Thyroid gland (tissue), 4 donors: ENCODE data around the gene UBE2J1. TPM values are rescaled to one million over a fixed set of nuclear protein-coding genes. Genes with fewer than 3 reads are reported as not detected.

ENCODE experiments used
- DNase-seq, 2 donors: peaks; one replicate each; pipeline ENCODE4 v3.0.0-alpha.2; 2019
- H3K27ac ChIP-seq, 3 donors: fragments of 200-600 bp; sonication (generic); 1 replicate in 2 of 3; 2 replicates in 1 of 3; pipeline ENCODE4 v1.5.1; 2016 to 2019; ENCODE audit warnings: mild to moderate bottlenecking in 1 of 3, moderate library complexity in 1 of 3
- H3K27me3 ChIP-seq: fragments of 200-600 bp; sonication (generic); one replicate; pipeline ENCODE4 v1.5.1; 2019
- H3K36me3 ChIP-seq, 2 donors: fragments of 200-600 bp; sonication (generic); one replicate each; pipeline ENCODE4 v1.5.1; 2016 to 2019
- H3K4me1 ChIP-seq, 2 donors: fragments of 200-600 bp; sonication (generic); one replicate each; pipeline ENCODE4 v1.5.1; 2017 to 2019
- H3K4me3 ChIP-seq, 3 donors: fragments of 200-600 bp; sonication (generic); replicated peaks in 1 of 3; 1 replicate in 2 of 3; 2 replicates in 1 of 3; pipeline ENCODE4 v1.5.1; 2016; ENCODE audit warnings: mild to moderate bottlenecking in 1 of 3
- H3K9me3 ChIP-seq: fragments of 200-600 bp; sonication (generic); one replicate; pipeline ENCODE4 v1.5.1; 2017
- POLR2A ChIP-seq, 2 donors: fragments of 450-650 bp; IDR thresholded peaks; one replicate each; pipeline ENCODE4 v1.6.1; 2017; ENCODE audit warnings: antibody characterized with exemption in 2 of 2, mild to moderate bottlenecking in 2 of 2, moderate library complexity in 1 of 2
- WGBS, 2 donors: methylation state at CpG; one replicate each; pipeline ENCODE4 v1.1.5; 2017; 5-methylcytosine and 5-hydroxymethylcytosine counted together
- intact Hi-C: fragments of 100-400 bp; cut with DNase I; formaldehyde crosslinking; loops from one replicate; pipeline ENCODE4 v1.15.1; 2023
- total RNA-seq, 4 donors: library from RNA; depleted of rRNA; stranded (reverse); fragments of >200 nt; gene quantifications; one replicate each; pipeline ENCODE4 v1.2.3, GENCODE V29; 2016
- TF ChIP-seq, protein P1 (sequence below), 6 experiments: fragments of 200-600 bp in 3 of 6; fragments of 450-650 bp in 3 of 6; sonication (generic) in 3 of 6; IDR thresholded peaks; one replicate each; pipeline ENCODE4 v1.5.1; 2016 to 2019; ENCODE audit warnings: antibody characterized with exemption in 6 of 6, mild to moderate bottlenecking in 2 of 6, inconsistent platforms in 1 of 6, moderate library complexity in 1 of 6

Gene UBE2J1
- total RNA-seq, 4 donors from 2014 or later = 49.8 to 63.1 (median 51.9) TPM

DNA sequence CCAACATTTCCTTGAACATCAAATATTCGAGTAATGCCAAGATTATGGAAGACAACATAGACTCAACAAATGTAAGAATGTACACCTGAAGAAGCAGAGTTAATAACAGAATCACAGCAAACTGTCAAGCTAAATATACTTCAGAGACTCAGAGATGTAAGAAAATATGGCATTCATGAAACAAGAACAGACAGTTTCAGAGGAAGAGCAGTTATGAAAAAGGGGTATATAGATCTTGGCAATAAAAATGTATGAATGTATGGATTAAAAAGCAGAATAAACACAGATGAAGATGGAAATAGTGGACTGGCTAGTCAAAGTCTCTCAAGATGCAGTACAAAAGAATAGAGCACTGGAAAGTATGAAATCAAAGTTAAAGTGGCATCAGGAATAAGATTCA, 41.1 kb upstream of the UBE2J1 start:
- WGBS, 2 donors = 90 to 98% methylated on average over 1 of the region's 1 CpG
- Histone ChIP-seq H3K4me3 (no peak overlapping the region), H3K27ac (no peak overlapping the region), H3K27me3 (no peaks in the 10 kb centered on the region), H3K4me1 (no peaks in the 10 kb centered on the region), H3K36me3 (no peaks in the 10 kb centered on the region), H3K9me3 (no peaks in the 10 kb centered on the region)
- DNase-seq = no peak
- TF ChIP-seq POLR2A (IDR thresholded peaks at IDR 0.05) = no peak
- TF ChIP-seq, protein P1, sequence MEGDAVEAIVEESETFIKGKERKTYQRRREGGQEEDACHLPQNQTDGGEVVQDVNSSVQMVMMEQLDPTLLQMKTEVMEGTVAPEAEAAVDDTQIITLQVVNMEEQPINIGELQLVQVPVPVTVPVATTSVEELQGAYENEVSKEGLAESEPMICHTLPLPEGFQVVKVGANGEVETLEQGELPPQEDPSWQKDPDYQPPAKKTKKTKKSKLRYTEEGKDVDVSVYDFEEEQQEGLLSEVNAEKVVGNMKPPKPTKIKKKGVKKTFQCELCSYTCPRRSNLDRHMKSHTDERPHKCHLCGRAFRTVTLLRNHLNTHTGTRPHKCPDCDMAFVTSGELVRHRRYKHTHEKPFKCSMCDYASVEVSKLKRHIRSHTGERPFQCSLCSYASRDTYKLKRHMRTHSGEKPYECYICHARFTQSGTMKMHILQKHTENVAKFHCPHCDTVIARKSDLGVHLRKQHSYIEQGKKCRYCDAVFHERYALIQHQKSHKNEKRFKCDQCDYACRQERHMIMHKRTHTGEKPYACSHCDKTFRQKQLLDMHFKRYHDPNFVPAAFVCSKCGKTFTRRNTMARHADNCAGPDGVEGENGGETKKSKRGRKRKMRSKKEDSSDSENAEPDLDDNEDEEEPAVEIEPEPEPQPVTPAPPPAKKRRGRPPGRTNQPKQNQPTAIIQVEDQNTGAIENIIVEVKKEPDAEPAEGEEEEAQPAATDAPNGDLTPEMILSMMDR (IDR thresholded peaks at IDR 0.05) = no peak
- intact Hi-C loops = no loop called here

DNA sequence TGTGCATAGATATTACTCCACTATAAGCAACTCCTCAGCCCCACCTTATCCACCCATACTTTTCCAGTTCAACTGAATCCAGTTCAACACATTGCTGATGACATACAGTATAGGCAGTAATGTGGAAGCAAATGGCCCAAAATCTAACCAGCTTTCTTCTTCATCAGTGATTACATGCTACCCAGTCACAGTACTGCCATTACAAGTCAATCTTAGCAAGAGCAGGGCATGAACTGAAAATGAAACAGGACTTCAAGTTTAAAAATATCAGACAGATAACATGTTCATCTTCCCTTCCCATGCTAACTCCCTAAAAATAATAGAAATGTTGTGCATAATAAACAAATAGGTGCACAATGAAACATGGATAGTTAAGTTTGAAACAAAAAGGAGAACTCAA, 40.3 kb upstream of the UBE2J1 start:
- H3K36me3 ChIP-seq = no peaks in the 10 kb centered on the region
- DNase-seq = no peak
- H3K9me3 ChIP-seq = no peaks in the 10 kb centered on the region
- no peaks in the 10 kb centered on the region for H3K4me1 ChIP-seq
- H3K27me3 ChIP-seq = no peaks in the 10 kb centered on the region
- TF ChIP-seq, protein P1 (IDR thresholded peaks at IDR 0.05) = no peak
- TF ChIP-seq POLR2A (IDR thresholded peaks at IDR 0.05) = no peak
- intact Hi-C loops = no loop called here
- no peak overlapping the region for H3K27ac ChIP-seq
- no peak overlapping the region for H3K4me3 ChIP-seq

DNA sequence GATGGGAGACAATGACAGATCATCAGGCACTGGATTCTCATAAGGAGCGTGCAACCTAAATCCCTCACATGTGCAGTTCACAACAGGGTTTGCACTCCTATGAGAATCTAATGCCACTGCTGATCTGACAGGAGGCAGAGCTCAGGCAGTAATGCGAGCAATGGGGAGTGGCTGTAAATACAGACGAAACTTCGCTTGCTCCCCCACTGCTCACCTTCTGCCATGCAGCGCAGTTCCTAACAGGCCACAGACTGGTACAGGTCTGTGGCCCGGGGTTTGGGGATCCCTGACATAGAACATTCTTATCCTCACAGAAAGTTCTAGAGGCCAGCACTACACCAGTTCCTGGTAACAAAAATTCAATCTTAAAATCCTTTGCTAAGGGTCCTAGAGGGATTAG, 36.3 kb upstream of the UBE2J1 start:
- Histone ChIP-seq H3K9me3 (no peaks in the 10 kb centered on the region), H3K36me3 (no peaks in the 10 kb centered on the region), H3K27ac (no peak overlapping the region), H3K4me1 (peaks cover 11 to 18% of the 10 kb centered on the region in 2 donors), H3K4me3 (no peak overlapping the region), H3K27me3 (no peaks in the 10 kb centered on the region)
- intact Hi-C loops = no loop called here
- WGBS, 2 donors = 93 to 99% methylated on average over 6 of the region's 6 CpGs
- TF ChIP-seq, protein P1 (IDR thresholded peaks at IDR 0.05) = no peak
- TF ChIP-seq POLR2A (IDR thresholded peaks at IDR 0.05) = no peak
- no peak for DNase-seq

DNA sequence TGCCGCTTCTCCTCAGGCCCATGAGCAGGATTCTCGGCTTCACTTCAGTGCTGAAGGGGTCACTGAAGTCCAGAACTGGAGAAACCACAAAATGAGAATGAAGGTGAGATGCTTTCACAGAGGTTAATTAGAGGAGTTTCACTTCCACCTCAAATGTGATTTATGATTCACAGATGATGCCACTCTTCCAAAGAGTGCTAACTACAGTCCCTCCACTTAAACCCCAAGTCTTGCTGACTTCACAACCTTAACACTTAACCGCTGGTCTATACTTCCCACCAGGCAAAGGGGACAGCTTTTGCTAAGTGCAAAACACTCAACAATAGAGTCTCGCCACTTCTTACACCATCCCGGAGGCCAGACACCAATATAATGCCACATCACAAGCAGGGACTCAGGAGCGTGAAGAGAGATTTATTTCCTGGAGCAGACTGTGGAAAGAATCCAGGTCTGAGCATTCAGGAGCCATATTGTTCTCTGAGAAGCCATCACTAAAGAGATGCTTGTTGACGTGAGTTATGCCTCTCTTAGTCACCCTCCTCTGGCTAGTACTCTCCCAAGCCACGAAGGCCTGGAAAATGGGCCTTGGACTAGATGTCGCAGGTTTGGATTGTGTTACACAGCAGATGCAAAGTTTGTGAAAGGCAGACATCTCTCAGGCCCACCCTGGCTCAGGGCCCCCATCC, 35.1 kb upstream of the UBE2J1 start:
- H3K4me3 ChIP-seq = no peak overlapping the region
- H3K27me3 ChIP-seq = no peaks in the 10 kb centered on the region
- no peak for TF ChIP-seq POLR2A (IDR thresholded peaks at IDR 0.05)
- TF ChIP-seq, protein P1 (IDR thresholded peaks at IDR 0.05) = no peak
- no peak overlapping the region for H3K27ac ChIP-seq
- peaks cover 11 to 18% of the 10 kb centered on the region in 2 donors for H3K4me1 ChIP-seq
- intact Hi-C loops = no loop called here
- no peak for DNase-seq
- no peaks in the 10 kb centered on the region for H3K9me3 ChIP-seq
- 91 to 96% methylated on average over 9 of the region's 9 CpGs for whole genome bisulfite sequencing, 2 donors
- H3K36me3 ChIP-seq = no peaks in the 10 kb centered on the region

DNA sequence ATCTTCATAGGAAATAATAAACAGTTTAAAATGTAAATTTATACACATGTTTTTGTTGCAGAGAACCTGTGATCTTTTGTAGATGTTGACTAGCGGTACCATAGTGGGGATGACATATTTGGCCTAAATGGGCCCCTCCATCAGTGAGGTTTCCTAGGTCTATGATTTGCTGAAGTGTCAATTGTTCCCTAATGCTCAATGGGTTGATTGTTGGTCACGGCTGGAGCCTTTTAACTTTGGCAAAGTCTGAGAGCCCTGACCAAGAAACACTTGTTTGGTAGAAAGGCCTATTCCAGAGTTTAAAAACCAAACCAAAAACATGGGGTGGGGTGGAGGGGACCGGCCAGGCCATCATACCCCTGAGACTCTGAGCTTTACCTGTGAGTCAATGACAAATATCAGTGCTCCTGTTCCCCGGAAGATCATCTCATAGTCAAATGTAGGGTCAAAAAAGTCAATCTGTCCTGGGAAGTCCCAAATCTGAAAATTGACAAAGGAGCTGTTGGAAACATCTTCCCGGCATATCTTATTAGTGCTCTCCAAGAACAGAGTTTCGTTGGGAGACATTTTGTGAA, 34.5 kb upstream of the UBE2J1 start:
- no peaks in the 10 kb centered on the region for H3K27me3 ChIP-seq
- DNase-seq = no peak
- H3K4me1 ChIP-seq = peaks cover 11 to 18% of the 10 kb centered on the region in 2 donors
- no peak for TF ChIP-seq POLR2A (IDR thresholded peaks at IDR 0.05)
- TF ChIP-seq, protein P1 (IDR thresholded peaks at IDR 0.05) = no peak
- H3K4me3 ChIP-seq = no peak overlapping the region
- no peak overlapping the region for H3K27ac ChIP-seq
- intact Hi-C loops = no loop called here
- no peaks in the 10 kb centered on the region for H3K9me3 ChIP-seq
- WGBS, 2 donors = 95 to 96% methylated on average over 6 of the region's 6 CpGs
- H3K36me3 ChIP-seq = no peaks in the 10 kb centered on the region
